HG03442 (cell line): Measurements from ENCODE around the gene AHR.
"Not testable (repeated sequence)": the region's sequence is repeated elsewhere in the genome, so short reads cannot be mapped to it uniquely, and the experiment has no call there.

Source experiments
- ATAC-seq: cut with Tn5 transposase; IDR thresholded peaks from one replicate; pipeline ENCODE4 v1.9.1; 2021; ENCODE audit warnings: mild to moderate bottlenecking, moderate library complexity; ENCODE audit not compliant: unreplicated experiment

AHR gene

GRCh38 chr7:17336168-17336567, 37.7 kb downstream of the AHR start:
- no peak for ATAC-seq

- no peak for ATAC-seq
Measured at GRCh38 chr7:17339139-17339538, 40.7 kb downstream of the AHR start.

GRCh38 chr7:17339952-17340351, 41.5 kb downstream of the AHR start:
- ATAC-seq = no peak

GRCh38 chr7:17340655-17341054, 42.2 kb downstream of the AHR start:
- no peak for ATAC-seq

- ATAC-seq = no peak
Measured at GRCh38 chr7:17342756-17343155, 44.3 kb downstream of the AHR start.

GRCh38 chr7:17347401-17347800, 48.9 kb downstream of the AHR start:
- no peak for ATAC-seq

- ATAC-seq = not testable (repeated sequence)
Measured at GRCh38 chr7:17348932-17349331, 50.5 kb downstream of the AHR start.

- not testable (repeated sequence) for ATAC-seq
Measured at GRCh38 chr7:17350321-17350720, 51.9 kb downstream of the AHR start.

GRCh38 chr7:17353650-17354419, 55.4 kb downstream of the AHR start:
- not testable (repeated sequence) for ATAC-seq

GRCh38 chr7:17354473-17354872, 56.0 kb downstream of the AHR start:
- no peak for ATAC-seq

- no peak for ATAC-seq
Measured at GRCh38 chr7:17355050-17355449, 56.6 kb downstream of the AHR start.

GRCh38 chr7:17357952-17358351, 59.5 kb downstream of the AHR start:
- ATAC-seq = no peak

- no peak for ATAC-seq
Measured at GRCh38 chr7:17359610-17360009, 61.2 kb downstream of the AHR start.

- ATAC-seq = no peak
Measured at GRCh38 chr7:17362439-17363105, 64.1 kb downstream of the AHR start.

- no peak for ATAC-seq
Measured at GRCh38 chr7:17364671-17365070, 66.2 kb downstream of the AHR start.

- ATAC-seq = no peak
Measured at GRCh38 chr7:17365775-17366174, 67.3 kb downstream of the AHR start.

- no peak for ATAC-seq
Measured at GRCh38 chr7:17367502-17367901, 69.0 kb downstream of the AHR start.

GRCh38 chr7:17368856-17369524, 70.5 kb downstream of the AHR start:
- ATAC-seq = no peak

- ATAC-seq = no peak
Measured at GRCh38 chr7:17369691-17370426, 71.4 kb downstream of the AHR start.

- no peak for ATAC-seq
Measured at GRCh38 chr7:17370901-17371585, 72.6 kb downstream of the AHR start.
